ENCODE data around the gene SMAD1. TPM values are rescaled to one million over a fixed set of nuclear protein-coding genes. Genes with fewer than 3 reads are reported as not detected.

Gene SMAD1
- 17.6 and 20.8 TPM in 2 replicates for total RNA-seq (2012; rRNA removed)
- 11.6 and 12.2 TPM in 2 replicates for polyA plus RNA-seq (2012; rRNA removed)
- polyA plus RNA-seq (2012; cell fraction: cytosol; rRNA removed), result 6.7 and 8.0 TPM in 2 replicates
- 4.1 and 15.1 TPM in 2 replicates for polyA plus RNA-seq (2012; cell fraction: nucleus; rRNA removed; ENCODE audit: low replicate concordance)
- percentile 82 among the genes with signal in this experiment for Bru-seq, nascent RNA
- percentile 69 among the genes with signal in this experiment for BruChase-seq, experiment 1, labeled RNA remaining after a 6-hour chase
- BruChase-seq, experiment 2, labeled RNA remaining after a 2-hour chase, result percentile 74 among the genes with signal in this experiment
- long read RNA-seq, transcript SMAD1-201 (7 exons, 1,966 nt), result major isoform, 10 of 18 reads
- long read RNA-seq, partial matches to known transcripts, result 3 of 18 reads
- long read RNA-seq, other reads (novel, unspliced or antisense), result 5 of 18 reads

GRCh38 chr4:145481164-145481941, at the start of gene SMAD1:
Gene SMAD1, plus strand, starts transcription at chr4:145481853. Its CDS starts 32,761 bp downstream, at chr4:145514614.
- H3K56ac ChIP-seq (ENCODE audit: extremely low read depth, insufficient read depth, low read length), result peak within 1 kb of the TSS; percentile 63
- peak within 1 kb of the TSS; percentile 61; the same call in 1 of the 2 replicates for H3K23ac ChIP-seq (ENCODE audit: low read depth, low read length)
- peak within 1 kb of the TSS; percentile 73 for H2BK5ac ChIP-seq (ENCODE audit: low read depth, low read length, poor library complexity, severe bottlenecking)
- H3K4me3 ChIP-seq (ENCODE audit: insufficient read depth, low read depth, low read length), result peak within 1 kb of the TSS; percentile 56
- H3K9me1 ChIP-seq (ENCODE audit: insufficient read depth, low read length), result no peaks in the 10 kb centered on the region
- peak within 1 kb of the TSS; percentile 83 for H3K27ac ChIP-seq (ENCODE audit: insufficient read depth, low read length)
- H4K91ac ChIP-seq (ENCODE audit: insufficient read depth, low read depth, low read length), result no peak within 1 kb of the TSS
- H3K4me1 ChIP-seq (ENCODE audit: control insufficient read depth, insufficient read depth, low read length), result peaks cover 2% of the 10 kb centered on the region; the same call in 1 of the 2 replicates
- ChIA-PET CTCF (no interaction called here), POLR2A (ENCODE audit: unreplicated experiment) (no interaction called here)
- in situ Hi-C loops (cut with MboI; ENCODE audit: low sequenced_read_pairs) (loop anchor here (10.0 kb wide), 1 partner anchor 123 kb away; no protein-coding TSS in a partner anchor), intact Hi-C loops (cut with micrococcal nuclease) (loop anchor here (5.0 to 10.0 kb wide), 4 partner anchors 136 to 387 kb away; partner anchors contain the start of genes ABCE1, ANAPC10 and MMAA), dilution Hi-C loops (cut with HindIII; ENCODE audit: low sequenced_read_pairs, unreplicated experiment) (no loop called here)
- peak within 1 kb of the TSS; percentile 83 for H2AFZ ChIP-seq (replicated peaks; ENCODE audit: low read length, poor library complexity)
- no peak within 1 kb of the TSS; the same call in 1 of the 2 replicates for H2AK5ac ChIP-seq (ENCODE audit: low read depth, low read length)
- BruUV-seq (replicated peaks), result no TSS peak
- H4K5ac ChIP-seq (ENCODE audit: low read depth, low read length), result peak within 1 kb of the TSS; percentile 3; the same call in 1 of the 2 replicates
- peak; percentile 82 for DNase-seq
- H3K18ac ChIP-seq (ENCODE audit: low read depth, low read length), result peak within 1 kb of the TSS; percentile 69
- TF ChIP-seq RFX5 (IDR thresholded peaks at IDR 0.05; ENCODE audit: low read depth, low read length) (no peak), USF2 (IDR thresholded peaks at IDR 0.05; ENCODE audit: low read depth, low read length) (no peak), CHD1 (IDR thresholded peaks at IDR 0.05; ENCODE audit: low read depth, low read length) (no peak), POLR2A (IDR thresholded peaks at IDR 0.05; ENCODE audit: low read depth, low read length) (peak; percentile 57; the same call in 1 of the 2 replicates), SMC3 (IDR thresholded peaks at IDR 0.05; ENCODE audit: low read depth, low read length) (no peak), MAZ (IDR thresholded peaks at IDR 0.05; ENCODE audit: borderline replicate concordance, low read depth, low read length) (no peak), BHLHE40 (IDR thresholded peaks at IDR 0.05; ENCODE audit: low read depth, low read length) (peak; percentile 50; the same call in 1 of the 2 replicates), RCOR1 (IDR thresholded peaks at IDR 0.05; ENCODE audit: insufficient replicate concordance, low read length) (no peak), CEBPB (IDR thresholded peaks at IDR 0.05; ENCODE audit: low read depth, low read length) (no peak), MAFK (IDR thresholded peaks at IDR 0.05; ENCODE audit: low read depth, low read length) (peak; percentile 28; the same call in 1 of the 2 replicates)
- peak within 1 kb of the TSS; percentile 90 for H3K9ac ChIP-seq (ENCODE audit: low read depth, low read length)
- peaks cover 13 to 20% of the 10 kb centered on the region in 2 experiments; a peak in 3 of 4 replicates for H3K79me1 ChIP-seq (ENCODE audit: low read depth in 1 of 2, low read length in 2 of 2)
- peak; percentile 89 for ATAC-seq (ENCODE audit: low read depth)
- no peak within 1 kb of the TSS; the same call in 1 of the 3 replicates for H2BK15ac ChIP-seq (ENCODE audit: low read depth, low read length)
- H3K14ac ChIP-seq (replicated peaks; ENCODE audit: low read depth, low read length), result peak within 1 kb of the TSS; percentile 54; the same call in 1 of the 2 replicates
- H2AK9ac ChIP-seq (replicated peaks; ENCODE audit: low read depth, low read length, poor library complexity), result peak within 1 kb of the TSS; percentile 68
- H3K4me2 ChIP-seq (ENCODE audit: low read depth, low read length), result peak within 1 kb of the TSS; percentile 90
- H4K20me1 ChIP-seq (ENCODE audit: insufficient read depth, low read length), result peaks cover 9% of the 10 kb centered on the region; the same call in 1 of the 2 replicates
- H3K9me3 ChIP-seq (ENCODE audit: control insufficient read depth, insufficient read depth, low read length), result no peaks in the 10 kb centered on the region
- H3K36me3 ChIP-seq (ENCODE audit: control insufficient read depth, insufficient read depth, low read length), result no peaks in the 10 kb centered on the region
- 0% methylated on average over 26 of the region's 65 CpGs; no CpG with 5 or more reads in 1 of the 2 experiments for WGBS, 2 experiments (ENCODE audit: extremely low coverage in 2 of 2, insufficient read length in 1 of 2)
- no peak within 1 kb of the TSS for H2BK20ac ChIP-seq (ENCODE audit: low read depth, low read length)
- peak within 1 kb of the TSS; percentile 11 to 36; a peak in 2 of 4 replicates for H4K8ac ChIP-seq (ENCODE audit: low read depth in 2 of 2, low read length in 2 of 2)
- peak within 1 kb of the TSS; percentile 32 for H2BK120ac ChIP-seq (ENCODE audit: low read depth, low read length)
- H3K27me3 ChIP-seq (ENCODE audit: control insufficient read depth, insufficient read depth, low read length), result no peaks in the 10 kb centered on the region
- H3K4ac ChIP-seq (ENCODE audit: low read depth, low read length), result peak within 1 kb of the TSS; percentile 26; the same call in 1 of the 2 replicates
